DOHH2 (cell line): ENCODE data around the gene LLGL1.

Experiments
- H3F3A ChIP-seq: fragments of 200-600 bp; sonication (generic), shearing (Covaris generic); 2 replicates; pipeline ENCODE4 v1.6.0; 2016; ENCODE audit warnings: antibody characterized with exemption, mild to moderate bottlenecking; ENCODE audit not compliant: control insufficient read depth, insufficient read depth
- H3K27ac ChIP-seq: fragments of 200-600 bp; sonication (generic); 2 replicates; pipeline ENCODE4 v1.5.1; 2014; ENCODE audit warnings: low read depth, mild to moderate bottlenecking, low read length, moderate library complexity
- H3K27me3 ChIP-seq: fragments of 200-600 bp; sonication (generic); 2 replicates; pipeline ENCODE4 v1.6.1; 2014; ENCODE audit warnings: mild to moderate bottlenecking, low read length, mixed read lengths; ENCODE audit not compliant: control insufficient read depth
- H3K36me3 ChIP-seq: fragments of 200-600 bp; sonication (generic); 2 replicates; pipeline ENCODE4 v1.6.1; 2014; ENCODE audit warnings: mild to moderate bottlenecking, low read length, moderate library complexity, mixed read lengths; ENCODE audit not compliant: control insufficient read depth
- H3K4me1 ChIP-seq: fragments of 200-600 bp; sonication (generic); 2 replicates; pipeline ENCODE4 v1.6.1; 2014; ENCODE audit warnings: mild to moderate bottlenecking, low read length, mixed read lengths; ENCODE audit not compliant: control insufficient read depth
- H3K4me2 ChIP-seq: fragments of 200-600 bp; sonication (generic); 2 replicates; pipeline ENCODE4 v1.6.0; 2014; ENCODE audit warnings: mild to moderate bottlenecking, low read length, moderate library complexity
- H3K4me3 ChIP-seq: fragments of 200-600 bp; sonication (generic); 2 replicates; pipeline ENCODE4 v1.5.1; 2014; ENCODE audit warnings: mild to moderate bottlenecking, low read length, mixed read lengths
- H3K79me2 ChIP-seq: fragments of 200-600 bp; sonication (generic); 2 replicates; pipeline ENCODE4 v1.6.1; 2014; ENCODE audit warnings: mild to moderate bottlenecking, low read length, mixed read lengths; ENCODE audit not compliant: control insufficient read depth
- H3K9me2 ChIP-seq: fragments of 200-600 bp; sonication (generic); replicated peaks from 2 replicates; pipeline ENCODE4 v1.6.1; 2014; ENCODE audit warnings: mild to moderate bottlenecking, low read length, mixed read lengths; ENCODE audit not compliant: control insufficient read depth
- H3K9me3 ChIP-seq: fragments of 200-600 bp; sonication (generic); 2 replicates; pipeline ENCODE4 v1.6.1; 2014; ENCODE audit warnings: antibody characterized with exemption, low read length, mixed read lengths; ENCODE audit not compliant: control insufficient read depth, insufficient read depth
- H4K20me1 ChIP-seq: fragments of 200-600 bp; sonication (generic); 2 replicates; pipeline ENCODE4 v1.6.0; 2014; ENCODE audit warnings: low read depth, mild to moderate bottlenecking, antibody characterized with exemption, low read length, moderate library complexity; ENCODE audit not compliant: control insufficient read depth, insufficient read depth
- CTCF ChIP-seq: fragments of 200-600 bp; sonication (generic); IDR thresholded peaks from one replicate; pipeline ENCODE4 v1.5.1; 2014; ENCODE audit warnings: antibody characterized with exemption, mild to moderate bottlenecking, low read depth, low read length; ENCODE audit not compliant: poor library complexity, severe bottlenecking
- EZH2phosphoT487 ChIP-seq: fragments of 200-600 bp; sonication (generic); IDR thresholded peaks from 2 replicates; pipeline ENCODE4 v1.6.1; 2017; ENCODE audit warnings: borderline replicate concordance, mild to moderate bottlenecking, antibody characterized with exemption, low read length, moderate library complexity, mixed read lengths

Gene LLGL1

GRCh38 chr17:18253947-18254821 lies 28.7 kb downstream of the LLGL1 start:
- Histone ChIP-seq H3K9me2 (no peaks in the 10 kb centered on the region), H3K4me1 (peaks cover 15% of the 10 kb centered on the region), H3K79me2 (peaks cover 19% of the 10 kb centered on the region), H3F3A (no peaks in the 10 kb centered on the region), H3K27ac (no peak overlapping the region), H4K20me1 (0 out of 2 replicates have a peak, but pooled peaks cover 7% of the 10 kb centered on the region), H3K9me3 (no peaks in the 10 kb centered on the region), H3K27me3 (no peaks in the 10 kb centered on the region), H3K4me2 (no peak overlapping the region), H3K36me3 (peaks cover 58% of the 10 kb centered on the region), H3K4me3 (no peak overlapping the region)
- TF ChIP-seq CTCF = no peak
- TF ChIP-seq EZH2phosphoT487 = no peak

- Histone ChIP-seq H3K27me3 (no peaks in the 10 kb centered on the region), H3K4me2 (no peak overlapping the region), H3K36me3 (peaks cover 56% of the 10 kb centered on the region), H3K9me2 (no peaks in the 10 kb centered on the region), H3K4me3 (no peak overlapping the region), H3K4me1 (peaks cover 22% of the 10 kb centered on the region), H4K20me1 (0 out of 2 replicates have a peak, but pooled peaks cover 7% of the 10 kb centered on the region), H3F3A (no peaks in the 10 kb centered on the region), H3K9me3 (no peaks in the 10 kb centered on the region), H3K79me2 (peaks cover 19% of the 10 kb centered on the region), H3K27ac (no peak overlapping the region)
- no peak for TF ChIP-seq CTCF
- no peak for TF ChIP-seq EZH2phosphoT487
Observed at GRCh38 chr17:18254888-18255649, 29.6 kb downstream of the LLGL1 start.

GRCh38 chr17:18256351-18256750 lies 30.9 kb downstream of the LLGL1 start:
- TF ChIP-seq EZH2phosphoT487 = no peak
- no peak for TF ChIP-seq CTCF
- Histone ChIP-seq H3K9me2 (no peaks in the 10 kb centered on the region), H3K27me3 (no peaks in the 10 kb centered on the region), H3K79me2 (peaks cover 22% of the 10 kb centered on the region), H3K9me3 (no peaks in the 10 kb centered on the region), H3K4me3 (no peak overlapping the region), H3F3A (no peaks in the 10 kb centered on the region), H3K36me3 (peaks cover 52% of the 10 kb centered on the region), H3K4me2 (no peak overlapping the region), H4K20me1 (0 out of 2 replicates have a peak, but pooled peaks cover 7% of the 10 kb centered on the region), H3K4me1 (peaks cover 28% of the 10 kb centered on the region), H3K27ac (no peak overlapping the region)
